Astrocyte of the cerebellum (primary cell): ENCODE results near the gene CRY2.

Experiments used
- DNase-seq: peaks from one replicate; pipeline ENCODE4 v3.0.0-alpha.2; 2011; ENCODE audit warnings: low read depth
- H3K4me3 ChIP-seq: 2 replicates; pipeline ENCODE4 v1.5.1; 2011; ENCODE audit warnings: mild to moderate bottlenecking, low read depth, low read length, moderate library complexity
- in situ Hi-C: cut with HindIII; loops from 2 replicates; pipeline ENCODE4 v1.10.0; 2017; ENCODE audit warnings: low sequenced_read_pairs
- TF ChIP-seq, protein P1 (sequence below): IDR thresholded peaks from 2 replicates; pipeline ENCODE4 v1.5.1; 2012; ENCODE audit warnings: low read length, low read depth, moderate library complexity, mild to moderate bottlenecking; ENCODE audit errors: missing control alignments

The CRY2 gene

GRCh38 chr11:45827123-45827522 is 20.2 kb upstream of the CRY2 start:
- DNase-seq: no peak
- H3K4me3 ChIP-seq: no peak overlapping the region
- in situ Hi-C loops: no loop called here
- TF ChIP-seq, protein P1, sequence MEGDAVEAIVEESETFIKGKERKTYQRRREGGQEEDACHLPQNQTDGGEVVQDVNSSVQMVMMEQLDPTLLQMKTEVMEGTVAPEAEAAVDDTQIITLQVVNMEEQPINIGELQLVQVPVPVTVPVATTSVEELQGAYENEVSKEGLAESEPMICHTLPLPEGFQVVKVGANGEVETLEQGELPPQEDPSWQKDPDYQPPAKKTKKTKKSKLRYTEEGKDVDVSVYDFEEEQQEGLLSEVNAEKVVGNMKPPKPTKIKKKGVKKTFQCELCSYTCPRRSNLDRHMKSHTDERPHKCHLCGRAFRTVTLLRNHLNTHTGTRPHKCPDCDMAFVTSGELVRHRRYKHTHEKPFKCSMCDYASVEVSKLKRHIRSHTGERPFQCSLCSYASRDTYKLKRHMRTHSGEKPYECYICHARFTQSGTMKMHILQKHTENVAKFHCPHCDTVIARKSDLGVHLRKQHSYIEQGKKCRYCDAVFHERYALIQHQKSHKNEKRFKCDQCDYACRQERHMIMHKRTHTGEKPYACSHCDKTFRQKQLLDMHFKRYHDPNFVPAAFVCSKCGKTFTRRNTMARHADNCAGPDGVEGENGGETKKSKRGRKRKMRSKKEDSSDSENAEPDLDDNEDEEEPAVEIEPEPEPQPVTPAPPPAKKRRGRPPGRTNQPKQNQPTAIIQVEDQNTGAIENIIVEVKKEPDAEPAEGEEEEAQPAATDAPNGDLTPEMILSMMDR: no peak

GRCh38 chr11:45828996-45829395 is 18.3 kb upstream of the CRY2 start:
- TF ChIP-seq, protein P1: no peak
- H3K4me3 ChIP-seq: no peak overlapping the region
- in situ Hi-C loops: no loop called here
- no peak for DNase-seq

GRCh38 chr11:45830596-45830995 is 16.7 kb upstream of the CRY2 start:
- no peak for DNase-seq
- in situ Hi-C loops: no loop called here
- TF ChIP-seq, protein P1: no peak
- no peak overlapping the region for H3K4me3 ChIP-seq

GRCh38 chr11:45832811-45833441 is 14.3 kb upstream of the CRY2 start:
- in situ Hi-C loops: no loop called here
- DNase-seq: no peak
- H3K4me3 ChIP-seq: no peak overlapping the region
- TF ChIP-seq, protein P1: no peak

DNA sequence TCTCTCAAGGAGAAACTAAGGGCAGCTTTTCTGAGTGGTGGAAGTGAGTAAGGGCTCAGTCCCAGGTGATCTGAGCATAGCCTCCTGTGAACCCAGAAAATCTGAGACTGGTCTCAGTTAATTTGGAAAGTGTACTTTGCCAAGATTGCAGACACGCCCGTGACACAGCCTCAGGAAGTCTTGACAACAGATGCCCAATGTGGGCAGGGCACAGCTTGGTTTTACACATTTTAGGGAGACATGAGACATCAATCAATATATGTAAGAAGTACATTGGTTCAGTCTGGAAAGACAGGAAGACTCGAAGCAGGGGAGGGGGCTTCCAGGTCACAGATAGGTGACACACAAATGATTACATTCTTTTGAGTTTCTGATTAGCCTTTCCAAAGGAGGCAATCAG is 13.5 kb upstream of the CRY2 start:
- H3K4me3 ChIP-seq: no peak overlapping the region
- no peak for DNase-seq
- TF ChIP-seq, protein P1: no peak
- in situ Hi-C loops: no loop called here

- DNase-seq: no peak
- in situ Hi-C loops: no loop called here
- H3K4me3 ChIP-seq: no peak overlapping the region
- TF ChIP-seq, protein P1: no peak
Measured at GRCh38 chr11:45834298-45834756, 12.9 kb upstream of the CRY2 start.
